WI38 (cell line): ENCODE data around the gene NT5DC4.

Experiments
- H3K4me3 ChIP-seq: 2 replicates; pipeline ENCODE4 v1.5.1; 2011; ENCODE audit warnings: low read depth, mild to moderate bottlenecking, control low read depth, low read length
- TF ChIP-seq, protein P1 (sequence below): IDR thresholded peaks from 2 replicates; pipeline ENCODE4 v1.5.1; 2012; ENCODE audit warnings: low read depth, mild to moderate bottlenecking, control low read depth, low read length

Gene NT5DC4

DNA sequence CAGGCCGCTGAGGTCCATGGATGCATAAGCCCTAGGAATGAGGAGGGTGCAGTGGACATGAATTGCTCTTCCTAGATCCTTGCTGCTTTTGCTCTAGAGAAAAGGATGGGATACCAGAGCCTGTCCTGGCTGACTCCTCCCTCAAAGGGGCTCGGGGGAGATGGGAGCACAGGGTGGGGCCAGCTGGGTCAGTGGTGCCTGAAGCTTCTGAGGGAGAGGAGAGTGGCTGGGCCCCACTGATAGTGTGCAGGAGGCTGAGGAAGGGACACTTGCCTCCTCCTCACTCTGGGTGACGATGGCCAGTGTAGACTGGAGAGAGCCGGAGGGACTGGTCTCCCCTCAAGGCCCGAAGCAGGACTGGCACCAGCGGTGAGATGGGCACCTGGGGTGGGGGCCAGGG, at the start of gene NT5DC4:
Gene NT5DC4, plus strand, starts transcription at position 236 of the 400 bp plus-strand sequence. Its CDS starts 60 bp downstream, at position 296.
- H3K4me3 ChIP-seq = no peak within 1 kb of the TSS

GRCh38 chr2:112671801-112672200, 49.0 kb upstream of the NT5DC4 start:
- TF ChIP-seq, protein P1, sequence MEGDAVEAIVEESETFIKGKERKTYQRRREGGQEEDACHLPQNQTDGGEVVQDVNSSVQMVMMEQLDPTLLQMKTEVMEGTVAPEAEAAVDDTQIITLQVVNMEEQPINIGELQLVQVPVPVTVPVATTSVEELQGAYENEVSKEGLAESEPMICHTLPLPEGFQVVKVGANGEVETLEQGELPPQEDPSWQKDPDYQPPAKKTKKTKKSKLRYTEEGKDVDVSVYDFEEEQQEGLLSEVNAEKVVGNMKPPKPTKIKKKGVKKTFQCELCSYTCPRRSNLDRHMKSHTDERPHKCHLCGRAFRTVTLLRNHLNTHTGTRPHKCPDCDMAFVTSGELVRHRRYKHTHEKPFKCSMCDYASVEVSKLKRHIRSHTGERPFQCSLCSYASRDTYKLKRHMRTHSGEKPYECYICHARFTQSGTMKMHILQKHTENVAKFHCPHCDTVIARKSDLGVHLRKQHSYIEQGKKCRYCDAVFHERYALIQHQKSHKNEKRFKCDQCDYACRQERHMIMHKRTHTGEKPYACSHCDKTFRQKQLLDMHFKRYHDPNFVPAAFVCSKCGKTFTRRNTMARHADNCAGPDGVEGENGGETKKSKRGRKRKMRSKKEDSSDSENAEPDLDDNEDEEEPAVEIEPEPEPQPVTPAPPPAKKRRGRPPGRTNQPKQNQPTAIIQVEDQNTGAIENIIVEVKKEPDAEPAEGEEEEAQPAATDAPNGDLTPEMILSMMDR = no peak
- no peak overlapping the region for H3K4me3 ChIP-seq

More for the DNA sequence above, at the start of gene NT5DC4:
- TF ChIP-seq, protein P1 = no peak

DNA sequence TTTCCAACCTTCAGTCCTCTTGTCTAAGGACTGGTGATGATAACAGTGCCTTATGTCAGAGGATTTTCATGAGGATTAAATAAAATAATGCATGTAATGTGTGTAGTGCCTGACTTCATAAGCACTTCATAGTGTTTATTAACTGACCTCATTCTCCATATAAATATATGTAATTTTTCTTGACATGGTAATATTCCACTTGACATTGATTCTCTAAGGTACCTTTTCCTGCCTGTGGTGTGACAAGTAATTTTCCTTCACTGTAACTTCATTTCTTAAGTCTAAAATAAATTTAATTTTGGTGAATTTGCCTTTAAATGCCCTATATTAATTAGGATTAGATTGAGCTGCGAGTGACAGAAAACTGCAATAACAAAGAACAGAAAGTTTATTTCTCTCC, 47.8 kb upstream of the NT5DC4 start:
- no peak overlapping the region for H3K4me3 ChIP-seq
- TF ChIP-seq, protein P1 = no peak

DNA sequence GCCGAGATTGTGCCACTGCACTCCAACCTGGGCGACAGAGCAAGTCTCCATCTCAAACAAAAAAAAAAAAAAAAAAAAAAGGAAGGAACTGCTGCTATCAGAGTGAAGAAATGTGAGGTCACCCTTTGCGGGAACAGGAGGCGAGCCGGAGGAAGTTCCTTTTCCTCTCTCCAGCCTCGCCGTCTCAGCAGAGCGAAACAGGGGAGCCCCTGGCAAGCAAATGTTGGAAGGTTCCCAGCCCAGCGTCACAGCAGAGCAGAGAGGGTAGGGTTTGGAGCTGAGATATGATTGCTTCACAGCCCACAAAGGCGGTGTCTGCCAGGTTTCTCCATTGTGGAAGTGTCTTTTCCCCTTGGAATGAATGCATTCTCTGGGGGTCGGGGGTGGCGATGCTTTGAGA, 46.6 kb upstream of the NT5DC4 start:
- TF ChIP-seq, protein P1 = no peak
- no peak overlapping the region for H3K4me3 ChIP-seq

DNA sequence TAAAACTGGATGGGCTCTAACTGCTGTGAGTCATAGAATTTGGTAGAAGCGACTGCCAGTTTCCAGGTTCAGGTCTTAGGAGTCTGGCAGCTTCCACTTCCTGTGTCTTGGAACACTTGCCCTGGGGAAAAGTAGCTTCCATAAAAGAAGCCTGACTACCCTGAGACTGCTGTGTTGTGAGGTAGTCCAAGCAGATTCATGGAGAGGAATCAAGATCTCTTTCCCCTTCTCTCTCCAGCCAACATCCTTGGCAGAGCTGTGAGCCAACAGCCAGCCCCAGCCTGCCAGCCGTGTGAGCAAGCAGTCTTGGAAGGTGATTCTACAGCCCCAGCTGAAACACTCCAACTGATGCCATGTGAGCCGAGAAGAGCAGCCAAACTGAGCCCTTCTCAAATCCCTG, 41.3 kb upstream of the NT5DC4 start:
- no peak overlapping the region for H3K4me3 ChIP-seq
- TF ChIP-seq, protein P1 = no peak

GRCh38 chr2:112680666-112681101, 40.1 kb upstream of the NT5DC4 start:
- TF ChIP-seq, protein P1 = no peak
- no peak overlapping the region for H3K4me3 ChIP-seq

DNA sequence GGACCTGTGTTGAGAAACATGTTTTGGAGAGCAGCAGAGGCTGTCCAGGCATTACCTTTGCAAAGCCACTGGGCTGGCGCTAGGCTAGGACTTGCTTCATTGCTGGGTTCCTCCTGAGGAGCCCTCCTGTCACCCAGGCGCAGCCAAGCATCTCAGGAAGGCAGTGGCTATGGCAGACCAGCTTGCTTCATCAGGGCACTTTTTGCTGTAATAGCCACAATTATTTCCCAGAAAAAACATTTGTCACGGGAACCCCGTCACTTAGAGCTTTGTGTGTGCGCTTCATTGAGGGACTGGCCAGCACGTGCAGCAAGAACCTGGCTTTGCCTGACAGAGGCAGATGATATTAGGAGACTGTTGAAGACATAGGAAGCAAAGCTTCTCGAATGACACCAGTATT, 38.7 kb upstream of the NT5DC4 start:
- no peak overlapping the region for H3K4me3 ChIP-seq
- TF ChIP-seq, protein P1 = no peak
